H9 (cell line): ENCODE results near the gene BDNF. TPM values are rescaled to one million over a fixed set of nuclear protein-coding genes. Genes with fewer than 3 reads are reported as not detected.

Experiments
- DNase-seq: peaks from one replicate; pipeline ENCODE4 v3.0.0-alpha.2; 2017
- H2AFZ ChIP-seq: one replicate; pipeline ENCODE4 v1.6.1; 2013; ENCODE audit warnings: mild to moderate bottlenecking, low read length, control low read depth, moderate library complexity
- H2AK5ac ChIP-seq: 2 replicates; pipeline ENCODE4 v1.6.1; 2013; ENCODE audit warnings: low read length, control low read depth, mixed read lengths; ENCODE audit not compliant: insufficient read length
- H2BK120ac ChIP-seq: one replicate; pipeline ENCODE4 v1.6.1; 2013; ENCODE audit warnings: low read depth, mild to moderate bottlenecking, low read length, control low read depth, inconsistent platforms; ENCODE audit not compliant: poor library complexity, severe bottlenecking
- H2BK12ac ChIP-seq: 2 replicates; pipeline ENCODE4 v1.6.1; 2013; ENCODE audit warnings: low read length, control low read depth, mixed read lengths, low read depth; ENCODE audit not compliant: insufficient read length
- H2BK15ac ChIP-seq: 2 replicates; pipeline ENCODE4 v1.6.1; 2013; ENCODE audit warnings: low read depth, low read length, control low read depth
- H2BK20ac ChIP-seq: one replicate; pipeline ENCODE4 v1.6.1; 2013; ENCODE audit warnings: low read depth, mild to moderate bottlenecking, low read length, control low read depth, inconsistent platforms; ENCODE audit not compliant: poor library complexity, severe bottlenecking
- H2BK5ac ChIP-seq: 2 replicates; pipeline ENCODE4 v1.6.1; 2013; ENCODE audit warnings: low read length, control low read depth, mixed read lengths; ENCODE audit not compliant: insufficient read length
- H3K14ac ChIP-seq: 2 replicates; pipeline ENCODE4 v1.6.1; 2013; ENCODE audit warnings: low read length, control low read depth; ENCODE audit not compliant: insufficient read depth
- H3K18ac ChIP-seq: 2 replicates; pipeline ENCODE4 v1.6.1; 2013; ENCODE audit warnings: low read depth, mild to moderate bottlenecking, mixed read lengths, low read length, control low read depth; ENCODE audit not compliant: insufficient read length
- H3K23ac ChIP-seq: 2 replicates; pipeline ENCODE4 v1.6.1; 2013; ENCODE audit warnings: low read length, control low read depth, mixed read lengths, low read depth; ENCODE audit not compliant: insufficient read length
- H3K23me2 ChIP-seq: 2 replicates; pipeline ENCODE4 v1.6.1; 2013; ENCODE audit warnings: low read depth, mild to moderate bottlenecking, mixed read lengths, low read length, control low read depth; ENCODE audit not compliant: insufficient read length, poor library complexity, severe bottlenecking
- H3K27ac ChIP-seq: 2 replicates; pipeline ENCODE4 v1.5.1; 2013; ENCODE audit warnings: low read length, control low read depth, mixed read lengths, low read depth; ENCODE audit not compliant: insufficient read length
- H3K27me3 ChIP-seq: 2 replicates; pipeline ENCODE4 v1.6.1; 2013; ENCODE audit warnings: low read length, control low read depth, inconsistent platforms; ENCODE audit not compliant: insufficient read depth
- H3K4ac ChIP-seq: 2 replicates; pipeline ENCODE4 v1.6.1; 2013; ENCODE audit warnings: low read depth, mild to moderate bottlenecking, control low read depth, inconsistent platforms, low read length, moderate library complexity
- H3K4me1 ChIP-seq: 2 replicates; pipeline ENCODE4 v1.6.1; 2013; ENCODE audit warnings: low read length, control low read depth, inconsistent platforms; ENCODE audit not compliant: insufficient read depth
- H3K4me2 ChIP-seq: 2 replicates; pipeline ENCODE4 v1.6.1; 2013; ENCODE audit warnings: low read length, control low read depth, mixed read lengths; ENCODE audit not compliant: insufficient read length, insufficient read depth
- H3K56ac ChIP-seq: 2 replicates; pipeline ENCODE4 v1.6.1; 2013; ENCODE audit warnings: low read depth, mild to moderate bottlenecking, mixed read lengths, low read length, control low read depth; ENCODE audit not compliant: insufficient read length
- H3K79me1 ChIP-seq: 2 replicates; pipeline ENCODE4 v1.6.1; 2013; ENCODE audit warnings: low read depth, mild to moderate bottlenecking, moderate library complexity, low read length, control low read depth, inconsistent platforms; ENCODE audit not compliant: insufficient read depth, poor library complexity, severe bottlenecking
- H3K79me2 ChIP-seq: 2 replicates; pipeline ENCODE4 v1.6.1; 2013; ENCODE audit warnings: low read length, control low read depth, inconsistent platforms; ENCODE audit not compliant: insufficient read depth
- H3K9ac ChIP-seq: 2 replicates; pipeline ENCODE4 v1.6.1; 2013; ENCODE audit warnings: low read length, control low read depth, mixed read lengths; ENCODE audit not compliant: insufficient read length; ENCODE audit errors: extremely low read depth
- H3K9me3 ChIP-seq: one replicate; pipeline ENCODE4 v1.6.1; 2013; ENCODE audit warnings: low read depth, low read length, inconsistent platforms; ENCODE audit not compliant: control insufficient read depth
- H3T11ph ChIP-seq: one replicate; pipeline ENCODE4 v1.6.1; 2013; ENCODE audit warnings: mild to moderate bottlenecking, low read length, control low read depth, inconsistent platforms
- H4K20me1 ChIP-seq: one replicate; pipeline ENCODE4 v1.6.1; 2013; ENCODE audit not compliant: control insufficient read depth, insufficient read length, insufficient read depth
- H4K5ac ChIP-seq: 2 replicates; pipeline ENCODE4 v1.6.1; 2013; ENCODE audit warnings: low read depth, mild to moderate bottlenecking, mixed read lengths, low read length, control low read depth; ENCODE audit not compliant: insufficient read length
- H4K8ac ChIP-seq: replicated peaks from 2 replicates; pipeline ENCODE4 v1.6.1; 2013; ENCODE audit warnings: low read length, control low read depth, mixed read lengths, low read depth; ENCODE audit not compliant: insufficient read length
- H4K91ac ChIP-seq: 2 replicates; pipeline ENCODE4 v1.6.1; 2013; ENCODE audit warnings: low read depth, mild to moderate bottlenecking, moderate library complexity, mixed read lengths, low read length, control low read depth; ENCODE audit not compliant: insufficient read length
- H3K27ac Mint-ChIP-seq, 3 experiments: 2 replicates in 2 of 3; 3 replicates in 1 of 3; pipeline ENCODE4 v1.8.0; 2020 to 2021; ENCODE audit warnings: mixed read lengths in 3 of 3, mild to moderate bottlenecking in 1 of 3, moderate library complexity in 1 of 3
- H3K27me3 Mint-ChIP-seq: 2 replicates; pipeline ENCODE4 v1.8.0; 2021; ENCODE audit warnings: low read depth, mild to moderate bottlenecking, moderate library complexity, mixed read lengths
- H3K36me3 Mint-ChIP-seq, 3 experiments: 2 replicates in 2 of 3; 3 replicates in 1 of 3; pipeline ENCODE4 v1.8.0; 2020 to 2021; ENCODE audit warnings: low read depth in 3 of 3, mixed read lengths in 3 of 3; ENCODE audit not compliant: insufficient read depth in 1 of 3
- H3K4me1 Mint-ChIP-seq, 2 experiments: 2 replicates each; pipeline ENCODE4 v1.8.0; 2020; ENCODE audit warnings: mixed read lengths in 2 of 2
- H3K4me3 Mint-ChIP-seq, 2 experiments: 2 replicates in 1 of 2; 3 replicates in 1 of 2; pipeline ENCODE4 v1.8.0; 2020 to 2021; ENCODE audit warnings: mild to moderate bottlenecking in 2 of 2, mixed read lengths in 2 of 2, moderate library complexity in 1 of 2
- H3K9me3 Mint-ChIP-seq, 2 experiments: 2 replicates in 1 of 2; 3 replicates in 1 of 2; pipeline ENCODE4 v1.8.0; 2020; ENCODE audit warnings: mild to moderate bottlenecking in 2 of 2, mixed read lengths in 2 of 2, moderate library complexity in 1 of 2
- CTCF ChIP-seq: fragments of 200-600 bp; sonication (generic); conservative IDR thresholded peaks from 3 replicates; pipeline ENCODE4 v1.8.0; 2021; ENCODE audit warnings: antibody characterized with exemption, mild to moderate bottlenecking
- WGBS: extraction: QIAGEN DNeasy Blood & Tissue Kit; methylation state at CpG from one replicate; pipeline ENCODE4 v1.1.7; 2013; ENCODE audit warnings: missing lambda C conversion rate, low lambda C conversion rate, mixed read lengths; ENCODE audit not compliant: insufficient read length; ENCODE audit errors: extremely low coverage; 5-methylcytosine and 5-hydroxymethylcytosine counted together
- total RNA-seq: library from RNA; stranded (reverse); gene quantifications from 2 replicates; pipeline ENCODE4 v1.2.1, GENCODE V29; 2021

The BDNF gene
- total RNA-seq, 1 experiment from 2014 or later, result 2.7 TPM

GRCh38 chr11:27625347-27625912 lies 74.8 kb downstream of the BDNF start:
- Histone ChIP-seq H2AK5ac (no peak overlapping the region), H3K9me3 (no peaks in the 10 kb centered on the region), H3K14ac (no peak overlapping the region), H2BK5ac (no peak overlapping the region), H3K9ac (no peak overlapping the region), H3K4me1 (peaks cover 8% of the 10 kb centered on the region), H3K23ac (no peak overlapping the region), H2AFZ (no peak overlapping the region), H2BK20ac (no peak overlapping the region), H3T11ph (no peak overlapping the region), H3K4ac (no peak overlapping the region), H3K56ac (no peak overlapping the region), H3K4me2 (no peak overlapping the region), H3K27me3 (no peaks in the 10 kb centered on the region), H4K5ac (no peak overlapping the region), H3K79me2 (peaks cover 2% of the 10 kb centered on the region; the same call in 1 of the 2 replicates), H2BK12ac (no peak overlapping the region), H3K18ac (no peak overlapping the region), H4K91ac (no peak overlapping the region), H4K8ac (no peak overlapping the region), H2BK120ac (no peak overlapping the region), H2BK15ac (no peak overlapping the region), H4K20me1 (peaks cover 2% of the 10 kb centered on the region), H3K27ac (no peak overlapping the region), H3K79me1 (no peaks in the 10 kb centered on the region), H3K23me2 (no peaks in the 10 kb centered on the region)
- Mint-ChIP-seq H3K4me1 (peaks cover 36 to 68% of the 10 kb centered on the region in 2 experiments), H3K4me3 (no peak overlapping the region), H3K36me3 (peaks cover 33 to 92% (median 63%) of the 10 kb centered on the region in 3 experiments), H3K27me3 (no peaks in the 10 kb centered on the region), H3K9me3 (no peaks in the 10 kb centered on the region), H3K27ac (peak overlapping the region in 1 of 3 experiments; percentile 13; a peak in 1 of 7 replicates)
- no CpG with 5 or more reads among the region's 1 CpG for WGBS
- DNase-seq, result no peak
- TF ChIP-seq CTCF, result no peak
